Subcutaneous abdominal adipose tissue (tissue), 5 donors: ENCODE measurements around the gene CHST11.
"Not testable (repeated sequence)": the region's sequence is repeated elsewhere in the genome, so short reads cannot be mapped to it uniquely, and the experiment has no call there.

ENCODE experiments used
- H3K27ac ChIP-seq: one replicate; pipeline ENCODE4 v1.7.0; 2013; ENCODE audit warnings: low read depth, mild to moderate bottlenecking, inconsistent platforms, low read length, moderate library complexity
- H3K27me3 ChIP-seq, 5 donors: one replicate each; pipeline ENCODE4 v1.7.0; 2013; ENCODE audit warnings: low read length in 5 of 5, inconsistent platforms in 1 of 5; ENCODE audit not compliant: control insufficient read depth in 5 of 5, insufficient read depth in 4 of 5
- H3K36me3 ChIP-seq, 5 donors: one replicate each; pipeline ENCODE4 v1.7.0; 2013; ENCODE audit warnings: low read length in 5 of 5; ENCODE audit not compliant: control insufficient read depth in 5 of 5, insufficient read depth in 5 of 5
- H3K4me1 ChIP-seq, 5 donors: one replicate each; pipeline ENCODE4 v1.7.0; 2013; ENCODE audit warnings: low read length in 5 of 5, mild to moderate bottlenecking in 3 of 5, moderate library complexity in 1 of 5; ENCODE audit not compliant: control insufficient read depth in 5 of 5, insufficient read depth in 5 of 5
- H3K4me3 ChIP-seq, 5 donors: one replicate each; pipeline ENCODE4 v1.7.0; 2013; ENCODE audit warnings: low read length in 5 of 5, low read depth in 1 of 5
- H3K9ac ChIP-seq, 5 donors: one replicate each; pipeline ENCODE4 v1.7.0; 2013; ENCODE audit warnings: low read length in 5 of 5, mild to moderate bottlenecking in 4 of 5, moderate library complexity in 3 of 5
- H3K9me3 ChIP-seq, 5 donors: one replicate each; pipeline ENCODE4 v1.7.0; 2013; ENCODE audit warnings: low read length in 5 of 5; ENCODE audit not compliant: control insufficient read depth in 5 of 5
- donor health status: healthy.
- donor health status: healthy.
- donor health status: healthy.
- donor health status: healthy.
- donor health status: healthy.

The CHST11 gene

GRCh38 chr12:104517880-104518279 lies 61.1 kb downstream of the CHST11 start:
- Histone ChIP-seq H3K9me3 (no peaks in the 10 kb centered on the region), H3K36me3 (no peaks in the 10 kb centered on the region), H3K4me1 (peaks cover 0 to 16% (median 7%) of the 10 kb centered on the region in 5 donors), H3K9ac (no peak overlapping the region), H3K4me3 (no peak overlapping the region), H3K27me3 (no peaks in the 10 kb centered on the region), H3K27ac (no peak overlapping the region)

GRCh38 chr12:104519190-104520019 lies 62.7 kb downstream of the CHST11 start:
- H3K4me3 ChIP-seq: no peak overlapping the region

DNA sequence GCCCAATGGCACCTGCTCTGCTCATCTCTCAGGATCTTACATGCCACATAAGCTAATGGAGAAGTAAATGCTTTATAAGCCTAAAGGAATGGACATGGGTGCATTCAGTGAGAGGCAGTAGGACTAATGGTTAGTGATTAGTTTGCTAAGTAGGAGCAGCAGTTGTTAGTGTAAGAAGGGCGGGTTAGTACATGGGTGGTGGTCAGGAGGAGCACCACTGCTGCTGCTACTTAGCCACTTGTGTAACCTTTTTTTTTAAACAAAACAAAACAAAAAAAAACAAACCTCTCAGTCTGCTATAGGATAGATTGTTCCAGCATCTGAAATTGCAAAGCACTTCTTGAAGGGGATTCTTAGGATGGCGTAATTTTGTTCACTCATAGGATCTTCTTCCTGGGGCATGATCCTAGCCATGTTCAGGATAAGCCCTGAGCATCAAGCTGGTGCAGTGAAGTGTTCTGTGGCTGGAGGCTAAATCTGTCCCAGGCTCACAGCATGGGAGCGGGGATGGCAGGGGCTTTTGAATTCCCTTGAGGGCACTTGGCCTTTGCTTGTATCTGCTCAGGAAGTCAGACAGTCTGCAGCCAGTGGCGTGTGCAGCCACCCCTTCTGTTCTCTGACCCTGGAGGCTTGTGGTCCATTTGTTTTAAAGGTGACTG lies 63.6 kb downstream of the CHST11 start:
- Histone ChIP-seq H3K36me3 (no peaks in the 10 kb centered on the region), H3K4me1 (peaks cover 0 to 30% (median 19%) of the 10 kb centered on the region in 5 donors), H3K27ac (no peak overlapping the region), H3K9ac (no peak overlapping the region), H3K9me3 (no peaks in the 10 kb centered on the region), H3K4me3 (no peak overlapping the region), H3K27me3 (no peaks in the 10 kb centered on the region)

More at GRCh38 chr12:104519190-104520019, 62.7 kb downstream of the CHST11 start:
- Histone ChIP-seq H3K36me3 (no peaks in the 10 kb centered on the region), H3K4me1 (peaks cover 0 to 30% (median 19%) of the 10 kb centered on the region in 5 donors), H3K9me3 (no peaks in the 10 kb centered on the region), H3K27ac (no peak overlapping the region), H3K9ac (no peak overlapping the region), H3K27me3 (no peaks in the 10 kb centered on the region)

GRCh38 chr12:104521731-104522130 lies 65.0 kb downstream of the CHST11 start:
- Histone ChIP-seq H3K27ac (no peak overlapping the region), H3K36me3 (no peaks in the 10 kb centered on the region), H3K27me3 (no peaks in the 10 kb centered on the region), H3K4me1 (peaks cover 0 to 30% (median 19%) of the 10 kb centered on the region in 5 donors), H3K9me3 (no peaks in the 10 kb centered on the region), H3K4me3 (no peak overlapping the region), H3K9ac (no peak overlapping the region)

GRCh38 chr12:104522985-104523722 lies 66.4 kb downstream of the CHST11 start:
- Histone ChIP-seq H3K27ac (no peak overlapping the region), H3K9ac (no peak overlapping the region), H3K27me3 (no peaks in the 10 kb centered on the region), H3K4me1 (peaks cover 0 to 30% (median 19%) of the 10 kb centered on the region in 5 donors), H3K4me3 (no peak overlapping the region), H3K9me3 (no peaks in the 10 kb centered on the region), H3K36me3 (no peaks in the 10 kb centered on the region)

GRCh38 chr12:104524034-104524832 lies 67.5 kb downstream of the CHST11 start:
- H3K9ac ChIP-seq: no peak overlapping the region

DNA sequence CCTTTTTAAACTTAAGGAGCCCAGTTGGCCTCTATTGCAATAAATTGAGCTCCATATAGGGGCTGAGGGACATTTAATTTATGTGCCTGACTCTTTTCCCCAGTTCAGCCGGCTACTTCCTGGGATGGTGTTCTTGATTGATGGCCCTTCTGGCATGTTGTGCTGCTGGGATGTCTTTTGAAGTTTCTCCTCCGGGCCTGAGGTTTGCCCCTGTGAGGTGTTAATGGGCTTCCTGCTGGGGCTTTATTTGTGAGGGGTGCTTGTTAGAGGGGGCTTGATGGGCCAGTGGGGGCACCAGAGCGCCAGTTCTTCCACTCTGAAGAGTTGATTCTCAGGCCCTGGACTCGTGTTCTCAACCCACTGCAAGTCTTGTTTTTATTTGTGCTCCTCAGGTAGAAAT lies 69.6 kb downstream of the CHST11 start:
- peaks cover 0 to 19% (median 15%) of the 10 kb centered on the region in 5 donors for H3K4me1 ChIP-seq
- no peak overlapping the region for H3K9ac ChIP-seq
- H3K4me3 ChIP-seq: no peak overlapping the region
- no peak overlapping the region for H3K27ac ChIP-seq
- H3K27me3 ChIP-seq: no peaks in the 10 kb centered on the region
- H3K9me3 ChIP-seq: peaks cover 0 to 3% (median 0%) of the 10 kb centered on the region in 5 donors
- H3K36me3 ChIP-seq: no peaks in the 10 kb centered on the region

More at GRCh38 chr12:104524034-104524832, 67.5 kb downstream of the CHST11 start:
- H3K9me3 ChIP-seq: peaks cover 0 to 3% (median 0%) of the 10 kb centered on the region in 5 donors
- H3K36me3 ChIP-seq: no peaks in the 10 kb centered on the region
- peaks cover 0 to 30% (median 19%) of the 10 kb centered on the region in 5 donors for H3K4me1 ChIP-seq
- H3K4me3 ChIP-seq: no peak overlapping the region
- no peak overlapping the region for H3K27ac ChIP-seq
- no peaks in the 10 kb centered on the region for H3K27me3 ChIP-seq

GRCh38 chr12:104526751-104527150 lies 70.0 kb downstream of the CHST11 start:
- H3K27ac ChIP-seq: no peak overlapping the region
- peaks cover 0 to 15% (median 11%) of the 10 kb centered on the region in 5 donors for H3K4me1 ChIP-seq
- no peaks in the 10 kb centered on the region for H3K27me3 ChIP-seq
- H3K9me3 ChIP-seq: peaks cover 0 to 3% (median 0%) of the 10 kb centered on the region in 5 donors
- H3K4me3 ChIP-seq: no peak overlapping the region
- H3K36me3 ChIP-seq: no peaks in the 10 kb centered on the region
- H3K9ac ChIP-seq: no peak overlapping the region

GRCh38 chr12:104527653-104528052 lies 70.9 kb downstream of the CHST11 start:
- not testable (repeated sequence) for H3K27ac ChIP-seq, H3K27me3 ChIP-seq, H3K4me3 ChIP-seq, H3K9me3 ChIP-seq, H3K9ac ChIP-seq, H3K36me3 ChIP-seq
- peaks cover 0 to 14% (median 10%) of the 10 kb centered on the region in 5 donors for H3K4me1 ChIP-seq
